Retina (tissue), 1 donor: ENCODE measurements around the gene RNLS.
"Not testable (repeated sequence)": the region's sequence is repeated elsewhere in the genome, so short reads cannot be mapped to it uniquely, and the experiment has no call there.

ENCODE experiments used
- DNase-seq: peaks from one replicate; pipeline ENCODE4 v3.0.0-alpha.2; 2016

The RNLS gene

DNA sequence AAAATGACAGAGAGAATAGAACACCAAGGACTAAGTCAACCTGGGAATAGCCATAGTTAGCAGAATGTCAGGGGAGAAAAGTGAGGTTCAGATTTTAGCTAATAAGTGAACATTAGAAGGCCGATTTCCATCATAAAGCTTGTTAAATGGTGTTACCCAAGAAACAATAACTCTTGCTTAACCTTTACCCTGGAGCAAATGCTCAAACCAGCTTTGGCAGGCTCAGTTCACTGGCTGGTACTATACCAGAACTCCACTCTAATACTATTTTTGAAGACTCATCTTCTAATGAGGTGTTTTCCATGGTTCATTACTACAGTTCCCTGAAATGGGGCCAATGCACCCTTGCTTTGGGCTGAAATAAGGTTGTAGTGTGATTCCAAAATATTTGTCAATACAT, 61.3 kb downstream of the RNLS start:
- DNase-seq: no peak

DNA sequence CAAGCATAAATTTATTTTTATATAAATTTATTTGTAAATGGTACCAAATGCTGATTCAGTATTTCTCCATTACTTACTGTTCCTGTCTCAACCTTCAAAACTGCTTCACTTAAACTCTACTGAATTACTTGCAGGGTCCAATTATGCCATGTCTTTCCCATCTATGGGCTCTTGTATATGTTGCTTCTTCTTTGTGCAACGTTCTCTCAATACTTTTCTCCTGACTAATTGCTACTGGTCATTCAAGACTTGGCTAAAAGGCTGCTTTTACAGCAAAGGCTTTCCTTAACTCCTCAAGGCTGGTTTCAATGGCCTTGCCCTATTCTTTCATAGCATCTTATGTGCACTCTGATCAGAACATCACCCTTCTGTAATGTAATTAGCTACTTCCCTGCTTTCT, 67.9 kb downstream of the RNLS start:
- no peak for DNase-seq

DNA sequence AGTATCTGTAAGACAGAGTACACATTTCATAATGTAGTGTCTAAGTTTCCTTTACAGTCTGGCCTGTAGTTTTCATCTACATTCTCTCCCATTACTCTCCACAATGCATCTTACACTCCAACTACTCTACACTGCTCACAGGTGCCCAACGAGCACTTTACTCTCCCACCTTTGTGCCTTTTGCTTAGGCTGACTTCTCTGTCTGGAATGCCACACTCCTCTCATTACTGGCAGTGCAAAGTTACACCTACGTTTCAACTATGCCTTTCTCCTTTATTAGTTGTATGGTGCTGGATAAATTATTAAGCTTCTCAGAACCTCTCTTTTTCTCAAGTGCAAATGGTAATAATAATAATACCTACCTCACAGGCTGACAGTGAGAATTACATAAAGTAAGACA, 70.5 kb downstream of the RNLS start:
- DNase-seq: no peak

DNA sequence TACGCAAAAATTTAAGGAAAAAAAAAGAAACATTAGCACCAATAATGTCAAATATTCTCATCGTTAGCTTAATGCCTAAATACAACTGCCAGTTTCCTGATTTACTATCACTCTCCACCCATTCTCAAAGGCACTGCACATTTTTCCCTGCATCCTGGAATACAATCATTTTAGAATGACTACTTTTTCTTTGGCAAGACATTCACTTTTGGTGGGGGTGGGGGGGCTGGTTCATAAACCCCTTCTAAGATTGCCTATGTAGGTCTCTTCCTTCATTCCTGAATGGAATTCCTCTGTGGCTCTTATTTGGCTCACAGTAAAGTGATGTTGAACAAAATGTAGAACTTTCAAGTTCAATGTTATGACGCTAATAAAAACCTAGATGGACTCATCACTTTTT, 74.3 kb downstream of the RNLS start:
- no peak for DNase-seq

- DNase-seq: no peak
Observed at GRCh38 chr10:88507826-88508453, 75.2 kb downstream of the RNLS start.

GRCh38 chr10:88507404-88507803, 75.7 kb downstream of the RNLS start:
- no peak for DNase-seq

- no peak for DNase-seq
Observed at GRCh38 chr10:88505680-88506215, 77.4 kb downstream of the RNLS start.

GRCh38 chr10:88505265-88505664, 77.9 kb downstream of the RNLS start:
- no peak for DNase-seq

DNA sequence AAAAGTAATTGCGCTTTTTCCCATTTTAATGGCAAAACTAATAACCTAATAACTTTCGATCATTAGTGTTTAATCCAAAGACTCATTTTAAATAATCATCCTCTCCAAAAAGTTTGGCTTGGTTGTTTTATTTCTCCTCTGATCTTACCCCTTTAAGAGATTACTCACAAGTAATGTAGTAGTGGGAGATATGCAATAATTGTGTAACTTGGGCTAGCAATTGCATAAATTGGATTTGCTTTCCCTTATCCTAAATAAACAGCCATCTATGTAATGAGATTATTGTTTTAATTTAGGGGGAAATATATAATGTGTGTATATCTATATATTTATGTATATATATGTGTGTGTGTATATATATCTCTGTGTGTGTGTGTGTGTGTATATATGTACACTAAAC, 82.5 kb downstream of the RNLS start:
- DNase-seq: no peak

DNA sequence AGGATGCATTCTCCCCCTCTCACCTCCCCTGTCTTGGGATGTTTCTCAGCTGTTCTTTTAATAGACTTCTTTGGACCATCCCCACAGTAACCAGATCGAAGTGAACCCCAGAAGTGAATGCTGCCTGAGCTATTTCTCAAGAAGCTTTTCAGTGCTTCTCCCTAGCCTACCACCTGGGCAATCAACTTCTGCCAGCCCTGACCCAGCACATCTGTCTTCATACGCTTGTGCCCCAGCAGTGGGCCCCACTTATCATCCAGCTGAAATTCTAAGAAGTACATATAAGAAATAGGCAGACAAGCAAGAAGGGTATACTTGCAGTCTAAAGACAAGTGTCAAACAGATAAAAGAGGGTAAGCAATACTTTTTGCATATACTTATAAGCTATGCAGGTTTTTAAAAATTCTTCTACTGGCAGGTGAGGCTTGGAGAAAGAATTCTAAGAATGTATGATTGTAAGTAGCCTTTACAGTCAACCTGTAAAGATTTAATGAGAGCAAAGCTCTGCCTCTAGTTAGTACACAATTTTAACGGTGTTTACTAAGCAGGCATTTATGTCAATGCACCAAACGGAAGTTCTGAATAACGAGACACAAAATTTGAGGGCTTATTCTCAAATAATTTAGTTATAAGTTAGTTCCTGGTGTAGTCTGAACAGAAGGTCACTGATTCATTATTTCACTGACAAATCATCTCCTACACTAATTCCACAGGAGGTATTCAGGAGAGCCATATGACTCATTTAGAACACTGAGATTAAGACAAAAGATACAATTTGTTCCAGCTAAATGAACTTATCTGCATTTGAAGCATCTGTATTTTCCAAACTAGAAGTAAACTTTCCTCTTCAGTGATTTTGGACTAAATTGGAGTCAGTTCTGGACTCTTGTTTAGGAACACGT, 83.3 kb downstream of the RNLS start:
- DNase-seq: no peak

- no peak for DNase-seq
Observed at GRCh38 chr10:88497913-88498312, 85.2 kb downstream of the RNLS start.

DNA sequence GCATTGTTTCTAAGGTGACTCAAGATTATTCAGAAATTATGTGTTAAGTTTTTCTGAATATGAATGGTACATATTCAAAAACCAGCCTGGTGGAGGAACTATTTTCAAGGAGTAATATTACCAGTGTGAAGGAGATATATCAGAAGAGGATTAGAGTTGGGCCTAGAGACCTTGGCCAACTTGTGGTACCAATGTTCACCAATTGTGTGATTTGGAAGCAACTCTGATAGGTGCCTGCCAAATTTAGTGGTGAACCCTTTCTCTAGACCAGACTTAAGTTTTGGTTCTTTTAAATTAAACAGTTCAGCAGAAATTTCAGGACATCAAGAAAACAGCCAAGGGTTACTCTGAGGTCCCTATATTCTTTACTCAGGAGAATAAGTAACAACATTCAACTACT, 88.6 kb downstream of the RNLS start:
- no peak for DNase-seq

- DNase-seq: no peak
Observed at GRCh38 chr10:88493691-88494483, 89.2 kb downstream of the RNLS start.

GRCh38 chr10:88491314-88491713, 91.8 kb downstream of the RNLS start:
- DNase-seq: no peak

GRCh38 chr10:88490231-88490980, 92.7 kb downstream of the RNLS start:
- DNase-seq: no peak

DNA sequence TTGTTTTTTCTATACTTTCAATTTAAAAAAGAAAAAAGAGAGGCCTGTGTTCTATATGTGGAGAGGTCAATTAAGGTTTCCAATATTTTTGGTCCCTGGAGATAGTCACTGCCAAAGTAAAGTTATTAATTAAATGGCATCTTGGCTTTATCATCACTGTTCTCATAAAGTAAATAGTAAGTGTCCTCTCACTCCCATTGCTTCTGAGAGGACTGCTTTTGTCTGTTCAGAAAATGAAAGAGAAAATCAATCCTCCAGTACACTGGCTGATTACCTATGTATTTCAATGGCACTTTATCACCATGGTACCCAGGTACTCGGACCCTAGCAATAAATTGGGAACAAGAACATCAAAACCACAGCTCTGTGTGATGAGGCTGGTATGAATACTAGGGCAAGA, 94.0 kb downstream of the RNLS start:
- DNase-seq: no peak

DNA sequence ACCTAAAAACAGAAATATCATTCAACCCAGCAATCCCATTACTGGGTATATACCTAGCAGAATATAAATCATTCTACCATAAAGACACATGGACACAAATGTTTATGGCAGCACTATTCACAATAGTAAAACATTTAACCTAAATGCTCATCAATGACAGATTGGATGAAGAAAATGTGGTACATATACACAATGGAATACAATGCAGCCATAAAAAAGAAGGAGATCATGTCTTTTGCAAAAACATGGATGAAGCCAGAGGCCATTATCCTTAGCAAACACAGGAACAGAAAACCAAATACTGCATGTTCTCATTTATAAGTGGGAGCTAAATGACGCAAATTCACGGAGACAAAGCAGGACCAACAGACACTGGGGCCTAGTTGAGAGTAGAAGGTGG, 96.3 kb downstream of the RNLS start:
- not testable (repeated sequence) for DNase-seq

DNA sequence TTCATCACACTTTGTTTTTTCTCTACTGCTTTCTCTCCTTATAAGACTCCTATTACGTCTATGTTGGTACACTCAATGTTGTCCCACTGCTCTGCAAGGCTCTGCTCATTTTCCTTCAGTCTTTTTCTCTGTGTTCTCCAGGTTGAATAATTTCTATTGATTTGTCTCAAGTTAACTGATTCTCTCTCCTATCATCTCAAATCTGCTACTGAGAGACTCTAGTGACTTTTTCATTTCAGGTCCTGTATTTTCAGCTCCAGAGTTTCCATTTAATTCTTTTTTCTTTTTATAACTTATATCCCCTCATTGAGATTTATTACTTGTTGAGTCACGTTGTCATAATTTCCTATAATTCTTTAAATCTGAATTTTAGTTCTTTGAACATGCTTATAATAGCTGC, 100.9 kb downstream of the RNLS start:
- DNase-seq: no peak

- no peak for DNase-seq
Observed at GRCh38 chr10:88478256-88478655, 104.9 kb downstream of the RNLS start.

- DNase-seq: no peak
Observed at GRCh38 chr10:88477343-88478085, 105.6 kb downstream of the RNLS start.

DNA sequence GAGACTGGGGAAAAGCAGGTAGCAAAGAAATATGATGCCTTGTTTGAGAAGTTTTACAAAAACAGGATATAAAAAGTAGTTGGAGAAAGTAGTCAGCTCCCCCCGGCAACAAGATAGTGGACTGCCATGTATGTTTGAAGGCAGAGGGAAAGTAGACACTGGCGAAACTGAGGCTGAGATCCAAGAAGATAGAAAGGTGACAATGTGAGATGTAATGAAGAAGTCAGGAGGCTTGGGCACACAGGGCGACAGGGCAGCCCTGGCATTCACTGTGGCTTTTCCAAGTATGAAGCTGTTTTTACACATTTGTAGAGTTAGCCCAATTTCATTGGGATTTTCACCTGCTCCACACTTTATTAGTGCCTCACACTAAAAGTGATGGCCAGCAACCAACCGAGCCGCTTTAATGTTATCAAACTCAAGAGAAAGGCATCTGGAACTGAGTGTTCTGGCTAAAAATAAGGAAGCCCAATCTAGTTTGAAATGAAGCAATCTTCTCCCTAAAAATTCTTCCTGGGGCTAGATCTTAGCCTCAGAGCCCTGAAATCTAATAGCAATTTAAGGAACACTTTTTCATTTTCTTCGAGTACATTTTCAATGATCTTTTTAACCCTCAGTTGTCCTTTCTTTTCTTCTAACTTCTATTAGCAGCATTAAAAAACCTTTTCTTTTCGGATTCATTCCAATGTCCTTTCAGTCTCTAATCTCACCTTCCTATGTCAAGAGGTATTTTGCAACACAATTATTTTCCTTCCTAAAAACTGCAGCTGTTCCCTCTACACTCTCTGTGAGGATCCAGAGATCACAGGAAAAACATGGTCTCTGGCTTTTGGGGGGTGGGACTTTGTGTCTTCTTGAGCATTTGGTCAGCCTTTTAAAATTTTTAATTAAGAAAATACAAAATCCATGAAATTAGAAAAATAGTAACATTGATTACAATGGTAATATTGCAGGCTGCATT, 108.0 kb downstream of the RNLS start:
- DNase-seq: no peak
